OCI-LY1 (cell line): Measurements from ENCODE around the gene CCNQ.

Source experiments
- H2AFZ ChIP-seq: fragments of 200-600 bp; sonication (generic), shearing (Covaris generic); 2 replicates; pipeline ENCODE4 v1.6.0; 2014; ENCODE audit warnings: antibody characterized with exemption, mild to moderate bottlenecking, low read length
- H3F3A ChIP-seq: fragments of 200-600 bp; sonication (generic), shearing (Covaris generic); 2 replicates; pipeline ENCODE4 v1.6.0; 2014; ENCODE audit warnings: mild to moderate bottlenecking, antibody characterized with exemption, low read length, moderate library complexity; ENCODE audit not compliant: insufficient read depth
- H3K27ac ChIP-seq: fragments of 200-600 bp; sonication (generic); 2 replicates; pipeline ENCODE4 v1.5.1; 2014; ENCODE audit warnings: low read length, mixed run types, mild to moderate bottlenecking, low read depth; ENCODE audit not compliant: poor library complexity, severe bottlenecking
- H3K27me3 ChIP-seq: fragments of 200-600 bp; sonication (generic); 2 replicates; pipeline ENCODE4 v1.6.0; 2014; ENCODE audit warnings: antibody characterized with exemption, mild to moderate bottlenecking, low read length, moderate library complexity; ENCODE audit not compliant: insufficient read depth
- H3K36me3 ChIP-seq: fragments of 200-600 bp; sonication (generic); 2 replicates; pipeline ENCODE4 v1.6.1; 2014; ENCODE audit warnings: mild to moderate bottlenecking, antibody characterized with exemption, low read length, moderate library complexity, mixed read lengths; ENCODE audit not compliant: insufficient read depth
- H3K4me1 ChIP-seq: fragments of 200-600 bp; sonication (generic); 2 replicates; pipeline ENCODE4 v1.5.1; 2014; ENCODE audit warnings: mild to moderate bottlenecking, low read length, moderate library complexity; ENCODE audit not compliant: insufficient read depth, severe bottlenecking
- H3K4me2 ChIP-seq: fragments of 200-600 bp; sonication (generic), shearing (Covaris generic); 2 replicates; pipeline ENCODE4 v1.6.1; 2014; ENCODE audit warnings: low read length
- H3K4me3 ChIP-seq: fragments of 200-600 bp; sonication (generic); 2 replicates; pipeline ENCODE4 v1.5.1; 2014; ENCODE audit warnings: low read length, low read depth, mild to moderate bottlenecking, mixed read lengths; ENCODE audit not compliant: poor library complexity, severe bottlenecking
- H3K79me2 ChIP-seq: fragments of 200-600 bp; shearing (Covaris generic); 2 replicates; pipeline ENCODE4 v1.6.1; 2016; ENCODE audit warnings: mixed run types, low read length, mixed read lengths; ENCODE audit not compliant: insufficient read depth
- H3K9ac ChIP-seq: fragments of 200-600 bp; sonication (generic), shearing (Covaris generic); 2 replicates; pipeline ENCODE4 v1.6.1; 2014; ENCODE audit warnings: mild to moderate bottlenecking, low read length, mixed read lengths
- H3K9me2 ChIP-seq: fragments of 200-600 bp; sonication (generic), shearing (Covaris generic); 2 replicates; pipeline ENCODE4 v1.6.1; 2014; ENCODE audit warnings: low read depth, mild to moderate bottlenecking, low read length, mixed read lengths
- H3K9me3 ChIP-seq: fragments of 200-600 bp; shearing (Covaris generic); 2 replicates; pipeline ENCODE4 v1.6.1; 2014; ENCODE audit warnings: low read length, mixed read lengths
- H4K20me1 ChIP-seq: fragments of 200-600 bp; sonication (generic), shearing (Covaris generic); 2 replicates; pipeline ENCODE4 v1.6.0; 2016; ENCODE audit warnings: mild to moderate bottlenecking, low read length; ENCODE audit not compliant: insufficient read depth
- EZH2 ChIP-seq: fragments of 200-600 bp; sonication (generic), shearing (Covaris generic); IDR thresholded peaks from 2 replicates; pipeline ENCODE4 v1.8.0; 2017; ENCODE audit warnings: borderline replicate concordance, mixed run types, mild to moderate bottlenecking, antibody characterized with exemption, low read length, moderate library complexity, mixed read lengths
- TF ChIP-seq, protein P1 (sequence below): fragments of 200-600 bp; sonication (generic), shearing (Covaris generic); IDR thresholded peaks from 2 replicates; pipeline ENCODE4 v1.5.1; 2017; ENCODE audit warnings: mild to moderate bottlenecking, antibody characterized with exemption, low read length, moderate library complexity, mixed read lengths

CCNQ gene

DNA sequence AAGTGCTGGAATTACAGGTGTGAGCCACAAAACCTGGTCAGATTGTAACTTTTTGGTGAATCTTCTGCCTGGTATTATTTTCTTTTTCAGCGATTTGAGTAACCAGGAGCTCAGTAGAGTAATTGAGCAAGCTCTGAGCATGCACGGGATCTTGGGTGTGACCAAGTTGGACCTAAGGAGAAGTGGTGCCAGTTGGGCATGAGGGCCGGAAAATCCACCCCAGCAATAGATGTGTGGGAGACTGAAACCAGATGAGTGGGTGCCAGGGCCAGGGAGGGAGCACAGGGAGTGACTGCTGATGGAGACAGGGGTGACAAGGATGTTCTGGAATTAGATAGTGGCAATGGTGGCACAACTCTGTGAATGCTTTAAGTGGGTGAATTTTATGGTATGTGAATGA is 3.7 kb upstream of the CCNQ start:
- peaks cover 18% of the 10 kb centered on the region for H3K4me1 ChIP-seq
- H2AFZ ChIP-seq: no peak overlapping the region
- no peak overlapping the region for H3K4me3 ChIP-seq
- H3F3A ChIP-seq: no peaks in the 10 kb centered on the region
- H3K9me2 ChIP-seq: no peaks in the 10 kb centered on the region
- no peaks in the 10 kb centered on the region for H3K27me3 ChIP-seq
- H3K79me2 ChIP-seq: no peaks in the 10 kb centered on the region
- no peak overlapping the region for H3K4me2 ChIP-seq
- no peaks in the 10 kb centered on the region for H3K9me3 ChIP-seq
- H3K9ac ChIP-seq: no peak overlapping the region
- no peaks in the 10 kb centered on the region for H3K36me3 ChIP-seq
- H3K27ac ChIP-seq: no peak overlapping the region
- no peaks in the 10 kb centered on the region for H4K20me1 ChIP-seq
- no peak for TF ChIP-seq EZH2
- TF ChIP-seq, protein P1, sequence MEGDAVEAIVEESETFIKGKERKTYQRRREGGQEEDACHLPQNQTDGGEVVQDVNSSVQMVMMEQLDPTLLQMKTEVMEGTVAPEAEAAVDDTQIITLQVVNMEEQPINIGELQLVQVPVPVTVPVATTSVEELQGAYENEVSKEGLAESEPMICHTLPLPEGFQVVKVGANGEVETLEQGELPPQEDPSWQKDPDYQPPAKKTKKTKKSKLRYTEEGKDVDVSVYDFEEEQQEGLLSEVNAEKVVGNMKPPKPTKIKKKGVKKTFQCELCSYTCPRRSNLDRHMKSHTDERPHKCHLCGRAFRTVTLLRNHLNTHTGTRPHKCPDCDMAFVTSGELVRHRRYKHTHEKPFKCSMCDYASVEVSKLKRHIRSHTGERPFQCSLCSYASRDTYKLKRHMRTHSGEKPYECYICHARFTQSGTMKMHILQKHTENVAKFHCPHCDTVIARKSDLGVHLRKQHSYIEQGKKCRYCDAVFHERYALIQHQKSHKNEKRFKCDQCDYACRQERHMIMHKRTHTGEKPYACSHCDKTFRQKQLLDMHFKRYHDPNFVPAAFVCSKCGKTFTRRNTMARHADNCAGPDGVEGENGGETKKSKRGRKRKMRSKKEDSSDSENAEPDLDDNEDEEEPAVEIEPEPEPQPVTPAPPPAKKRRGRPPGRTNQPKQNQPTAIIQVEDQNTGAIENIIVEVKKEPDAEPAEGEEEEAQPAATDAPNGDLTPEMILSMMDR: no peak

DNA sequence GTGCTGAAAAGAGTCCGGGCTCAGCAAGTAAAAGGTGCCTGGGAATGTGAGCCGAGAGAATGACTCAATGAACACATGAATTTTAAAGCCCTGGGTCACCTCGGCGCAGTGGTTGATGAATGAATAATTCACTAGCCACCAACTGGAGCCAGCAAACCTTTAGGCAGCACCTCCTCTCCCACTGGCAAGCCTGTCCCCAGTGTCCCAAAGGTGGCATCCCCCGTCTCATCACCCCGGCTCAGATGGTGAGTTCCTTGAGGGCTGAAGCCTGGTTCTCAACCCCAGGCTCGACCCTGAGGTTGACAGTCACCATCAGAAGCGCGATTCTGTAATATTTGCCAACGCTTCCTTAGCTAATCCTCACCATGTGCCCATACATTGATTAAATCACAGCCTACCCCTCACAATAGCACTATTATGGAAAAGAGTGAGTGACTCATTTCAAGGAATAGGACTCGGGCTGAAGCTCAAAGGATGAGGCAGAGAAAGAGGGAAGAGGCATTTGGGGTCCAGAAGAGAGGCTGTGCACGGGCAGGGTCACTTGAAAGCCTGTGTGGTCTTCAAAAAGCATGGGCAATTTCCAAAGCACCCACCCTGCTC is 2.7 kb upstream of the CCNQ start:
- no peaks in the 10 kb centered on the region for H3K9me3 ChIP-seq
- H3K4me3 ChIP-seq: no peak overlapping the region

DNA sequence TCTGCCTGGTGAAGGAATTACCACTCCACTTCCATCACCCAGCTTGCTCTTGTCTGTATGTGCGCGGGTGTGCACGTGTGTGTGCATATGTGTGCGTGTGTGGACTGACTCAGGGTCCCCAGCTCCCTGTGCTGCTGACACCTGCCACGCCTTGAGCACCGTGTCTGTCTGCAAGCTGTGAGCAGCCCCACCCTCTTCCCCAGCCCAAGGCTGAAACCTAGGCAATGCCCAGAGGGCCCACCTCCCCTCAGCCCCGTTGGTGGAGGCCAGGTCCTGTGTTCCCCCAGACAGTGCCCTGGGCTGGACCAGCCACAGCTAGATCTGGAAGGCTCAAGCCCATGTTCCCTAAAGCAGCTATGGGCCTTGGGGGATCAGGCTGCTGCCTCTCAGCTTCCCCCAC is 2.0 kb upstream of the CCNQ start:
- no peak for TF ChIP-seq EZH2
- TF ChIP-seq, protein P1: no peak
- Histone ChIP-seq H3K4me2 (no peak overlapping the region), H3K9me3 (no peaks in the 10 kb centered on the region), H3K4me3 (no peak overlapping the region), H4K20me1 (no peaks in the 10 kb centered on the region), H3K27ac (no peak overlapping the region), H3K36me3 (no peaks in the 10 kb centered on the region), H3K9ac (no peak overlapping the region), H3K9me2 (no peaks in the 10 kb centered on the region), H3K4me1 (peaks cover 32% of the 10 kb centered on the region), H3F3A (no peaks in the 10 kb centered on the region), H2AFZ (no peak overlapping the region), H3K79me2 (no peaks in the 10 kb centered on the region), H3K27me3 (no peaks in the 10 kb centered on the region)

More for the DNA sequence above, 2.7 kb upstream of the CCNQ start:
- H3K9me2 ChIP-seq: no peaks in the 10 kb centered on the region
- H4K20me1 ChIP-seq: no peaks in the 10 kb centered on the region
- no peaks in the 10 kb centered on the region for H3K36me3 ChIP-seq
- H3K9ac ChIP-seq: no peak overlapping the region
- TF ChIP-seq EZH2: no peak
- TF ChIP-seq, protein P1: no peak
- H2AFZ ChIP-seq: no peak overlapping the region
- H3K4me2 ChIP-seq: no peak overlapping the region
- H3K4me1 ChIP-seq: peaks cover 28% of the 10 kb centered on the region
- H3K79me2 ChIP-seq: no peaks in the 10 kb centered on the region
- no peak overlapping the region for H3K27ac ChIP-seq
- no peaks in the 10 kb centered on the region for H3F3A ChIP-seq
- H3K27me3 ChIP-seq: no peaks in the 10 kb centered on the region
